HL-60 (cell line): Measurements from ENCODE around the gene PBX1.

Source experiments
- POLR2AphosphoS5 ChIP-seq: IDR thresholded peaks from 2 replicates; pipeline ENCODE4 v1.6.1; 2012; ENCODE audit warnings: low read depth
- REST ChIP-seq: IDR thresholded peaks from 2 replicates; pipeline ENCODE4 v1.6.1; 2012; ENCODE audit warnings: low read depth; ENCODE audit not compliant: insufficient replicate concordance
- SPI1 ChIP-seq: IDR thresholded peaks from 2 replicates; pipeline ENCODE4 v1.6.1; 2012; ENCODE audit warnings: low read depth, mild to moderate bottlenecking, borderline replicate concordance
- TF ChIP-seq, protein P1 (sequence below): IDR thresholded peaks from one replicate; pipeline ENCODE4 v1.5.1; 2011; ENCODE audit warnings: low read length, control low read depth, inconsistent platforms; ENCODE audit not compliant: insufficient read depth

DNA sequence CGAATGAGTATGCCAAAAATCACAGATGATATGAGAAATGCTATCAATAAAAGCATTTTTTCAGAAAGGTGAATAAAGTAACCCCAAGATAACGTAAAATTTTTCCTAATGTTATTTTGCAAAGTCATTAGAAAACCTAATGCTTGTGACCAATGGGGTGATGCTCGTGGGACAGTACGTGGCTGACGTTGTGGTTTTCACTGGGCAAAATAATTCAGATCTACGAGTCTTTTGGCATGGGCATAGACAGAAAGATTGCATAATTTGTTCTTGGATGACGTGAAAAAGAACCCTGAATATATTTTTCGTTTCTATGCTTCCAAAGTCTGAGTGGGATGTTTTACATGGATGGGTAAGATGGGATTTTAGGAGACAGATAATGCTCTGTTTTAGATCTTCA, 71.0 kb downstream of the PBX1 start:
- TF ChIP-seq SPI1 (no peak), POLR2AphosphoS5 (no peak), REST (no peak)
- TF ChIP-seq, protein P1, sequence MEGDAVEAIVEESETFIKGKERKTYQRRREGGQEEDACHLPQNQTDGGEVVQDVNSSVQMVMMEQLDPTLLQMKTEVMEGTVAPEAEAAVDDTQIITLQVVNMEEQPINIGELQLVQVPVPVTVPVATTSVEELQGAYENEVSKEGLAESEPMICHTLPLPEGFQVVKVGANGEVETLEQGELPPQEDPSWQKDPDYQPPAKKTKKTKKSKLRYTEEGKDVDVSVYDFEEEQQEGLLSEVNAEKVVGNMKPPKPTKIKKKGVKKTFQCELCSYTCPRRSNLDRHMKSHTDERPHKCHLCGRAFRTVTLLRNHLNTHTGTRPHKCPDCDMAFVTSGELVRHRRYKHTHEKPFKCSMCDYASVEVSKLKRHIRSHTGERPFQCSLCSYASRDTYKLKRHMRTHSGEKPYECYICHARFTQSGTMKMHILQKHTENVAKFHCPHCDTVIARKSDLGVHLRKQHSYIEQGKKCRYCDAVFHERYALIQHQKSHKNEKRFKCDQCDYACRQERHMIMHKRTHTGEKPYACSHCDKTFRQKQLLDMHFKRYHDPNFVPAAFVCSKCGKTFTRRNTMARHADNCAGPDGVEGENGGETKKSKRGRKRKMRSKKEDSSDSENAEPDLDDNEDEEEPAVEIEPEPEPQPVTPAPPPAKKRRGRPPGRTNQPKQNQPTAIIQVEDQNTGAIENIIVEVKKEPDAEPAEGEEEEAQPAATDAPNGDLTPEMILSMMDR = no peak
